HEK293 (cell line): Measurements from ENCODE around the gene AVP.

Experiments used
- ZFP41 ChIP-seq: fragments of 450-650 bp; formaldehyde crosslinking; IDR thresholded peaks from 2 replicates; pipeline ENCODE4 v1.5.1; 2016; ENCODE audit warnings: missing biosample characterization, missing genetic modification characterization, borderline replicate concordance
- ZNF394 ChIP-seq: fragments of 450-650 bp; formaldehyde crosslinking; IDR thresholded peaks from 2 replicates; pipeline ENCODE4 v1.5.1; 2016; ENCODE audit warnings: missing biosample characterization, missing genetic modification characterization, mild to moderate bottlenecking, moderate library complexity, borderline replicate concordance
- ZNF777 ChIP-seq: fragments of 450-650 bp; formaldehyde crosslinking; IDR thresholded peaks from 2 replicates; pipeline ENCODE4 v1.5.1; 2017; ENCODE audit warnings: missing biosample characterization, missing genetic modification characterization, borderline replicate concordance
- ZSCAN23 ChIP-seq: fragments of 450-650 bp; formaldehyde crosslinking; IDR thresholded peaks from 2 replicates; pipeline ENCODE4 v1.5.1; 2016; ENCODE audit warnings: missing biosample characterization, missing genetic modification characterization
- TF ChIP-seq, protein P1 (sequence below): fragments of 450-650 bp; formaldehyde crosslinking; IDR thresholded peaks from 2 replicates; pipeline ENCODE4 v1.5.1; 2016; ENCODE audit warnings: missing biosample characterization, missing genetic modification characterization
- TF ChIP-seq, protein P2 (sequence below): fragments of 450-650 bp; formaldehyde crosslinking; IDR thresholded peaks from 2 replicates; pipeline ENCODE4 v1.5.1; 2016; ENCODE audit warnings: missing biosample characterization, missing genetic modification characterization
- TF ChIP-seq, protein P3 (sequence below): fragments of 450-650 bp; formaldehyde crosslinking; IDR thresholded peaks from 2 replicates; pipeline ENCODE4 v1.5.1; 2016; ENCODE audit warnings: missing biosample characterization, missing genetic modification characterization

DNA sequence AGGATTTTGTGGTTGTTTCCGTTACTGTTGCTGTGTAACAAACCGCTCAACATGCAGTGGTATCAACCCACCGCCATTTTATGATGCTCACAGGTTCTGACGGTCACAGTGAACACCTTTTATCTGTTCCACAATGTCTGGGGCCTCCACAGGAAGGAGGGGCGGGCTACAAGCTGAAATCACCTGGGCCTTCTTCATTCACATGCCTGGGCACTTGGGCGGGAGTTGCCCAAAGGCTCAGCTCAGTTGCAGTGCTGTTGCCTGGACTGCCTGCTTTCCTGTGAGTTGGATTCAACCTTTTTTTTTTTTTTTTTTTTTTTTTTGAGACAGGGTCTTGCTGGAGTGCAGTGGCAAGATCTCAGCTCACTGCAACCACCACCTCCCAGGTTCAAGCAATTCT is 16.7 kb upstream of the AVP start:
- TF ChIP-seq, protein P1, sequence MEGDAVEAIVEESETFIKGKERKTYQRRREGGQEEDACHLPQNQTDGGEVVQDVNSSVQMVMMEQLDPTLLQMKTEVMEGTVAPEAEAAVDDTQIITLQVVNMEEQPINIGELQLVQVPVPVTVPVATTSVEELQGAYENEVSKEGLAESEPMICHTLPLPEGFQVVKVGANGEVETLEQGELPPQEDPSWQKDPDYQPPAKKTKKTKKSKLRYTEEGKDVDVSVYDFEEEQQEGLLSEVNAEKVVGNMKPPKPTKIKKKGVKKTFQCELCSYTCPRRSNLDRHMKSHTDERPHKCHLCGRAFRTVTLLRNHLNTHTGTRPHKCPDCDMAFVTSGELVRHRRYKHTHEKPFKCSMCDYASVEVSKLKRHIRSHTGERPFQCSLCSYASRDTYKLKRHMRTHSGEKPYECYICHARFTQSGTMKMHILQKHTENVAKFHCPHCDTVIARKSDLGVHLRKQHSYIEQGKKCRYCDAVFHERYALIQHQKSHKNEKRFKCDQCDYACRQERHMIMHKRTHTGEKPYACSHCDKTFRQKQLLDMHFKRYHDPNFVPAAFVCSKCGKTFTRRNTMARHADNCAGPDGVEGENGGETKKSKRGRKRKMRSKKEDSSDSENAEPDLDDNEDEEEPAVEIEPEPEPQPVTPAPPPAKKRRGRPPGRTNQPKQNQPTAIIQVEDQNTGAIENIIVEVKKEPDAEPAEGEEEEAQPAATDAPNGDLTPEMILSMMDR (tag by site-specific recombination): no peak
- TF ChIP-seq ZNF777 (tag by site-specific recombination) (no peak), ZNF394 (tag by site-specific recombination) (no peak), ZFP41 (tag by site-specific recombination) (no peak), ZSCAN23 (tag by site-specific recombination) (no peak)
- TF ChIP-seq, protein P2, sequence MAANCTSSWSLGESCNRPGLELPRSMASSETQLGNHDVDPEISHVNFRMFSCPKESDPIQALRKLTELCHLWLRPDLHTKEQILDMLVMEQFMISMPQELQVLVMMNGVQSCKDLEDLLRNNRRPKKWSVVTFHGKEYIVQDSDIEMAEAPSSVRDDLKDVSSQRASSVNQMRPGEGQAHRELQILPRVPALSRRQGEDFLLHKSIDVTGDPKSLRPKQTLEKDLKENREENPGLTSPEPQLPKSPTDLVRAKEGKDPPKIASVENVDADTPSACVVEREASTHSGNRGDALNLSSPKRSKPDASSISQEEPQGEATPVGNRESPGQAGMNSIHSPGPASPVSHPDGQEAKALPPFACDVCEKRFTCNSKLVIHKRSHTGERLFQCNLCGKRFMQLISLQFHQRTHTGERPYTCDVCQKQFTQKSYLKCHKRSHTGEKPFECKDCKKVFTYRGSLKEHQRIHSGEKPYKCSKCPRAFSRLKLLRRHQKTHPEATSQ: no peak
- TF ChIP-seq, protein P3, sequence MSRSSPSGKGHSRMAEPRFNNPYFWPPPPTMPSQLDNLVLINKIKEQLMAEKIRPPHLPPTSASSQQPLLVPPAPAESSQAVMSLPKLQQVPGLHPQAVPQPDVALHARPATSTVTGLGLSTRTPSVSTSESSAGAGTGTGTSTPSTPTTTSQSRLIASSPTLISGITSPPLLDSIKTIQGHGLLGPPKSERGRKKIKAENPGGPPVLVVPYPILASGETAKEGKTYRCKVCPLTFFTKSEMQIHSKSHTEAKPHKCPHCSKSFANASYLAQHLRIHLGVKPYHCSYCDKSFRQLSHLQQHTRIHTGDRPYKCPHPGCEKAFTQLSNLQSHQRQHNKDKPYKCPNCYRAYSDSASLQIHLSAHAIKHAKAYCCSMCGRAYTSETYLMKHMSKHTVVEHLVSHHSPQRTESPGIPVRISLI: no peak
